Left cardiac atrium (tissue), 4 donors: ENCODE measurements around the gene TMC1. TPM values are rescaled to one million over a fixed set of nuclear protein-coding genes. Genes with fewer than 3 reads are reported as not detected.

Experiments
- ATAC-seq, 2 donors: fragments of 200-7000 bp; cut with Tn5 transposase; one replicate each; pipeline ENCODE4 v1.9.1; 2020; ENCODE audit warnings: mild to moderate bottlenecking in 2 of 2, moderate library complexity in 2 of 2
- DNase-seq: peaks from one replicate; pipeline ENCODE4 v3.0.0-alpha.2; 2020
- intact Hi-C, 2 donors: fragments of 100-400 bp; cut with DNase I; formaldehyde crosslinking; loops; one replicate each; pipeline versions ENCODE4 v1.14.1 to v1.15.1; 2022 to 2023
- total RNA-seq, 2 donors: library from RNA; stranded (reverse); fragmentation: NEBNext Ultra II Directional; extraction: Animal tissue kit (Norgen Biotek cat#: 25700); gene quantifications; one replicate each; pipeline ENCODE4 v1.2.1, GENCODE V29; 2021
- donor health status: DM: no; HTN: yes; CAD: no.
- donor health status: DM: no; HTN: yes; CAD: no; lungs with severe emphysema.
- donor health status: DM: yes; HTN: yes; CAD: no.
- donor health status: Dilated cardiomyopathy.

The TMC1 gene
- total RNA-seq, 2 donors from 2014 or later = 0.27 TPM; not detected in 1

DNA sequence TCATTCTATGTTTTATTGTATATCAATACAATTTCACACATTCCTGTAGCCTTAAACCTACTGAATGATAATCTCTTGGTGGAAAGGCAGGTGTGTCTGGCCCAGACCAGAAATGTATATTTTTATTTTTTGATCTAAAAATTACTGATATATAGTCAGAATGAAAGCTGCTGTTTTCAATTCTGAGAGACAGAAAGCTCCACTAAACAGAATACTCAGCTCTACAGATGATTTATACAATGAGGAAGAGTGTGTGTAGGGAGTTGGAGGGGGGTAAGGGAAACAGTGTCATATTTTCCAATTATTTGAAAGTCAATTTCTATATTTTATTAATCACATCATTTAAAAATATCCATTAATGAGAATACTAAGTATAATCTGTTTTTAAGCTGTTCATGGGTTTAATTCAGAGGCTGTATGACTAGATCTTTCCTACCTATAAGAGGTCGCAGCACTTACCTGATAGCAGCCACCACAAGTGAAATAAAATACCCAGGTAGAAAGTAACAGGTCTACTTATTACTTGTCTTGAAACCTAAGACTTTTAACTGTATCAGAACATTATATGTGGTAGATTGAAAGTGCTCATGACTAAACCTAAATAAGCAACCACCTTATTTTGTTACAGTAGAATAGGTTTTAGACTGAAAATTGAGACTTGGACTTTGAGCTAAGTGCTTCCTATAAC, 183.4 kb downstream of the TMC1 start:
- intact Hi-C loops = no loop called here
- no peak for DNase-seq
- no peak for ATAC-seq

- ATAC-seq = no peak
- no peak for DNase-seq
- intact Hi-C loops = no loop called here
Observed at GRCh38 chr9:72718503-72718902, 197.1 kb downstream of the TMC1 start.

DNA sequence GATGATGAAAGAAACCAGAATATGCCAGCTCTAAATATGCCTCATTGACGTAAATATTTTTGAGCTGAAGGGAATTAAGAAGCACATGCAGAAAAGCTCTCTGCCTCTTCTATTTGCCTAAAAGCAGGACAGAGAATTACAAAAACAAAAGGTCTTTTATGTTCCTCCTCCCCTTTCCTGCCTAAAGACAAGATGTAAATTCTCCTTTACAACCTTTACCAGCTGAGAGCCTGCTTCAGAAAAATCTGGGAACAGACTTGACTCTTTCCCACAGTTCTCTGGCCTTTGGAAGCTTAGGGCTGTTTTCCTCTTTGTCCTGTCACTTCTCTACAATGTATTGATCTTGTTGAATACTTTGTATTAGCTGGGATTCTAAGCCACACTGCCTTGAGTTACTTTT, 199.7 kb downstream of the TMC1 start:
- intact Hi-C loops = no loop called here
- no peak for DNase-seq
- ATAC-seq = no peak

DNA sequence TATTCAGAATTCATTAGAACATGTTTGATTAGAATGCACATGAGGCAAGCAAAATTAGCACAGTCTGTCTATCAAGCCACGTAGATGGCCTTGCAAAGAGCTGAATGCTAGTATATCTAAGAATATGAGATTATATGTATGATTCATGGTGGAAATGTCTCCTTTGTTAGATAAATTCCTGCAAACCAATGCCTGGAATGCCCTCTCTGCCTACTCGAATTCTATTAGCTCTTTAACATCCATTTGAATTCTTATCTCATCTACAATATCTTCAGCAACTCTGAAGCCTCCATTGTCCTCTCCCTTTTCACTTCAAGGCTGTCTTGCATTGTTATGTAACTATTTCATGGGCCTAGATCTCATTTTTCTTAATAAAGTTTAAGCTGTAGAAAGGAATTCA, 205.5 kb downstream of the TMC1 start:
- ATAC-seq = no peak
- intact Hi-C loops = no loop called here
- DNase-seq = no peak

GRCh38 chr9:72728031-72728770, 206.8 kb downstream of the TMC1 start:
- DNase-seq (no peak), ATAC-seq (no peak)
- intact Hi-C loops = no loop called here

DNA sequence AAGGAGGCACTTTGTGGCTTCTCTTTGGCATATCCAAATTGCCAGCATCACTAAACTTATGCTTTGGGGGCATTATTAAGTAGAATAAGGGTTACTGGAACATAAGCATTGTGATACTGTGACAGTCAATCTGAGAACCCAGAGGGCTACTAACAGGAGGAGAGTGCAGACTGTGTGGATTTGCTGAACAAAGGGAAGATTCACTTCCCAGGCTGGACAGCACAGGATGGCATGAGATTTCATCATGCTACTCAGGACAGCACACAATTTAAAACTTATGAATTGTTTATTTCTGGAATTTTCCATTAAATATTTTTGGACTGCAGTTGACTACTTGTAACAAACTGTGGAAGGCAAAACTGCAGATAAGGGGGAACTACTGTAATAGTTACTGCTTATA, 212.5 kb downstream of the TMC1 start:
- intact Hi-C loops = no loop called here
- ATAC-seq (no peak), DNase-seq (no peak)

DNA sequence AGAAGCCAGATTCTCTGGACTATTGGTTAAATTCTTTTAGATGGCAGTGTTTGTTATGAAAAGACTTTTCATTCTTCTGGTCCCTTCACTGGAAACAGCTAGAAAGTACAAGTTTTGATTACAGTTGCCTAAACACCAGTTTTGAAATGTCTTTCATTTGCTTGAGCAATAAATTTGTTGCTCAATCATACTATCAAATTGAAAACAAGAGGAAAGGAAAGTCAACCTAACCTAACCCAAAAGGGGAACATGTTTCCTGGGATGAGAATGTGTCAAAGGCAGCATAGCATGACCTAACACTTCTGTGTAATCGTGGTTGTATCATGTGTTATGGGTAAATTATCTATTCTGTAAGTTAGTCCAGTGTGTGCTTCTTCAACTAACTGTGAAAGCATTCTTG, 213.2 kb downstream of the TMC1 start:
- intact Hi-C loops = no loop called here
- DNase-seq (no peak), ATAC-seq (peak in 1 of 2 donors; percentile 29)

GRCh38 chr9:72743836-72744235, 222.4 kb downstream of the TMC1 start:
- no peak for DNase-seq
- ATAC-seq = no peak
- intact Hi-C loops = no loop called here

DNA sequence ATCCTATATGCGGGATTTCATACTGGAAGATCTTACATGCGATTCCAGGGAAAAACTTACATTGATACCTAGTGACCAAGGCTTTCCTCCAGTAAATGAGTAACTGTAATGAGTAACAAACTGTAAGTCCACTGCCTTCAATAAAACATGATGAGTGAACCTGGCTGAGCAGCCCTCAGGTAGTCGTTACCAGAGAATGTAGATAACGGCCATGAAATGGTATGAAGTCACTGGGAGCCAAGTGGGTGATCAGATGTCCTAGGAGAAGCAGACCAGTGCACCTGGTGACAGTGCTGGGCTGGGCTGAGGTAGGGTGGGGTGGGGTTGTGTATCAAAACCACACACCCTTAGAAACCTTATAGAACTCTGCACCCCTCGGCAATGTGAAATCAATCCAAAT, 227.9 kb downstream of the TMC1 start:
- no peak for ATAC-seq
- DNase-seq = no peak
- intact Hi-C loops = no loop called here

GRCh38 chr9:72751541-72751940, 230.1 kb downstream of the TMC1 start:
- ATAC-seq (no peak), DNase-seq (no peak)
- intact Hi-C loops = no loop called here

DNA sequence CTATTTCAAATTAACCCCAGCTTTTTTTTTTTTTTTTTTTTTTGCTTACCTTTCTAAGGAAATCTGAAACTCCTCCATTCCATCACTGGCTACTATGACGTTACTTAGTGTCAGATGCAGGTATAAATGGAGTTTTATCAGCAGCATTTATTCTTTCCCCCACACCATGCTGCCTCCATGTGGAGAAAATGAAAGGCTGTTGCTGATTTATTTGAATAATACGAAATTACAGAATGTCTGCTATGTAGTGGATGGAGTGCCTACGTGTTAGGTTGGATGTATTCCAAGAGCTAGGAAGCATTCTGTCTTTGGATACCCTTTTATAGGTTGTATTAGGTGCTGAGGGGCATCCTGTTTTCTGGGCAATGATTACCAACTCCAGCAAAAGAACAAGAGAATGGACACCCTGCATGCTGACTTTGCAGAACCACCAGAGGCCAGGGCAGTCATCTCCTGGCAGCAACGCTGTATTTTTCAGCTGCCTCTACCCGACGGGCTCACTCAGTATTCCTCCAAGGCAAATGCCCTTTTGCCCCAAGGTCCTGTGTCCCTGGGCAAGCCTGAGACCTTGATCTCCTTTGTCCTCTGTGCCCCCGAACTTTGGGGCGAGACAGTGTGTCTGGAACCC, 232.0 kb downstream of the TMC1 start:
- ATAC-seq (no peak), DNase-seq (no peak)
- intact Hi-C loops = no loop called here

DNA sequence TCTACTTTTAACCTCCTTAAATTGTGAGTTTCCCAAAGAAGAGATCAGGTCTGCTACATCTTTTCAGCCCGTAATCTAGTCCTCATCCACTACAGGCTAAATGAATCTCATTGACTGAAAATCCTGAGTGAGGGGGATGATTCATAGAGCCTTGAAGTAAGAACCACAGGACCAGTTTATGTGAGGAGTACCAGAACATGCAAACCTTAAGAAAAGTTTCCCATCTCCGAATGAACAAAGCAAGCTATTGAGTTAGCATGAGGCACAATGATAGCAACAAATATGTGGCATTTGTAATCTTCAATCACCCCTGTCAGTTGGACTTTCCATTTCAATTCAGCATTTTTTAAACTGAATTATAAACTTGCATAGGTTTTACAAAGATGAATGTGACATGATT, 234.4 kb downstream of the TMC1 start:
- intact Hi-C loops = no loop called here
- DNase-seq = no peak
- no peak for ATAC-seq

- intact Hi-C loops = no loop called here
- DNase-seq (no peak), ATAC-seq (no peak)
Observed at GRCh38 chr9:72758944-72759343, 237.5 kb downstream of the TMC1 start.

DNA sequence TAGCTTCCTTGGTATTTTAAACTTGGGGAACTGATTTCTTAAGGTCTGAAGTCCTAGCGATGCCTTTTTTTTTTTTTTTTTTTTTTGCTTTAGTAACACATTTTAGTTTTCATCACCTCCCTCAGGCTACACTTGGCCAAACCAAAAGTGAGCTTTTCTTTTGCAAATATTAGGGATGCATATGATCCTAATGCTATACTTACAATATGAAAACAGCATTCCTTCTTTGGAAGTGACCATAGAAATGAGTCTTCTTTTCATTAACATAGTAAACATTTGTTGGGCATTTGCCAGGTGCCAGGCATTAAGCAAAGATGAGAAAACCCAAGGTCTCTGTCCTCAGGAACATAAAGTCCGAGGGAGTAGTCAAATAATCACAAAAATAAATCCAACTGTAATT, 241.6 kb downstream of the TMC1 start:
- intact Hi-C loops = no loop called here
- no peak for DNase-seq
- no peak for ATAC-seq

- intact Hi-C loops = no loop called here
- no peak for ATAC-seq
Observed at GRCh38 chr9:72769546-72769945, 248.1 kb downstream of the TMC1 start.

GRCh38 chr9:72772661-72773060, 251.3 kb downstream of the TMC1 start:
- ATAC-seq (no peak), DNase-seq (no peak)
- intact Hi-C loops = no loop called here

More at GRCh38 chr9:72769546-72769945, 248.1 kb downstream of the TMC1 start:
- DNase-seq = no peak

DNA sequence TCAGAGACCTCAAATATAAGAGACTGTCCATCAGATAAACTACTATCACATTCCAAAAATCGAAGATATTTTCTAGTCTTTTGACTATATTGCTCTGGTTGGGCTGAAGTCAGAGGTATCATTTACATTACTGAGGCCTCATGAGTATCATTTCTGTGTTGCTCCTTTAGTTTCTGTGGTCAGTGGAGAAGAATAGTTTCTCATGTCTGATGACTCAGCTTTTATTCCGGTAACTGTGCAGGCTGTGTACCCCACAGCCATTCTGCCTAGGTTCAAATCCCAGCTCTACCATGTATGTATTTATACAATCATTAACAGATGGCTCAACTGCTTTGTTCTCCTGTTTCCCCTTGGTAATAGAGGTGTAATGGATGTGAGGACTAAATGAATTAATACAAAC, 252.2 kb downstream of the TMC1 start:
- ATAC-seq (no peak), DNase-seq (no peak)
- intact Hi-C loops = no loop called here

- no peak for DNase-seq
- ATAC-seq = no peak
- intact Hi-C loops = no loop called here
Observed at GRCh38 chr9:72775570-72775969, 254.2 kb downstream of the TMC1 start.

DNA sequence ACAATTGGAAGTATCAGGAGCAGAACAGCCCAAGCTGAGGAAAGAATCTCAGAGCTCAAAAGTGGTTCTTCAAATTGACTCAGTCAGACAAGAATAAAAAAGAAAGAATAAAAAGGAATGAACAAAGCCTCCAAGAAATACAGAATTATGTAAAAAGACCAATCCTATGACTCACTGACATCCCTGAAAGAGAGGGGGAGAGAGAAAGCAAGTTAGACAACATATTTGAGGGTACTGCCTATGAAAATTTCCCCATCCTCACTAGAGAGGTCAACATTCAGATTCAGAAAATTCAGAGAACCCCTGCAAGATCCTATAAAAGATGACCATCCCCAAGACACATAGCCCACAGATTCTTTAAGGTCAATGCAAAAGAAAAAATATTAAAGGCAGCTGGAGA, 258.2 kb downstream of the TMC1 start:
- ATAC-seq = no peak
- DNase-seq = no peak

DNA sequence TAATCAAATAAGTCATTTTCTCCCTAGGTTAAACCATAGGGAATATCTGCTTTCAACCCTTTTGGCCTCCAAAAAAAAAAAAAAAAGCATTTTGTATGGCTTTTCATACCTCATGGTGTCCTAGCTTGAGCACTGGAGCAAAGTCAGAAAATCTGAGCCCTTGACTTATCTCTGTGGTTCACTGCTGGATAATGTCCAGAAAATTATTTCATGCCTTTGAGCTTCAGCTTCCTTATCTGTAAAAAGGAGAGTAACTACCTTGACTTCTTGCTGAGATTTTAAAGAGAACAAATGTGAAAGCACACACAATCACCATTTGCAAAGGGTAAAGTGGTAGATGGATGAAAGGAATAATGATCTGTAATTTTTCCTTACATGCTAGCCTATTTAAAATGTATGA, 265.5 kb downstream of the TMC1 start:
- ATAC-seq (no peak), DNase-seq (no peak)
- intact Hi-C loops = no loop called here

More for the DNA sequence above, 258.2 kb downstream of the TMC1 start:
- intact Hi-C loops = no loop called here
